Trophoblast cell (in vitro differentiated cells and primary cell): ENCODE measurements around the gene STAB2.

Experiments
- DNase-seq, 2 donors: peaks; one replicate each; pipeline ENCODE4 v3.0.0-alpha.2; 2016
- H2AFZ ChIP-seq: 2 replicates; pipeline ENCODE4 v1.6.1; 2013; ENCODE audit warnings: low read length, moderate library complexity, mild to moderate bottlenecking; ENCODE audit not compliant: insufficient read depth, poor library complexity
- H2AK5ac ChIP-seq: 2 replicates; pipeline ENCODE4 v1.6.1; 2013; ENCODE audit warnings: mild to moderate bottlenecking, low read length
- H2BK120ac ChIP-seq: 2 replicates; pipeline ENCODE4 v1.6.1; 2013; ENCODE audit warnings: low read length, mild to moderate bottlenecking, moderate library complexity; ENCODE audit not compliant: insufficient read depth, poor library complexity
- H2BK12ac ChIP-seq: 2 replicates; pipeline ENCODE4 v1.6.1; 2013; ENCODE audit warnings: mild to moderate bottlenecking, low read length, moderate library complexity
- H2BK5ac ChIP-seq: 2 replicates; pipeline ENCODE4 v1.6.1; 2013; ENCODE audit warnings: low read length, low read depth, moderate library complexity, mild to moderate bottlenecking; ENCODE audit not compliant: poor library complexity
- H3K14ac ChIP-seq: 2 replicates; pipeline ENCODE4 v1.6.1; 2013; ENCODE audit warnings: mild to moderate bottlenecking, low read length
- H3K18ac ChIP-seq: 2 replicates; pipeline ENCODE4 v1.6.1; 2013; ENCODE audit warnings: mild to moderate bottlenecking, low read length
- H3K23ac ChIP-seq: 2 replicates; pipeline ENCODE4 v1.6.1; 2013; ENCODE audit warnings: low read length
- H3K27ac ChIP-seq: 2 replicates; pipeline ENCODE4 v1.5.1; 2013; ENCODE audit warnings: low read depth, mild to moderate bottlenecking, inconsistent platforms, low read length, moderate library complexity
- H3K27me3 ChIP-seq: 2 replicates; pipeline ENCODE4 v1.6.1; 2013; ENCODE audit warnings: inconsistent platforms, mild to moderate bottlenecking, low read length, moderate library complexity; ENCODE audit not compliant: insufficient read depth
- H3K36me3 ChIP-seq, 2 experiments: 1 replicate in 1 of 2; 2 replicates in 1 of 2; pipeline ENCODE4 v1.6.1; 2013; ENCODE audit warnings: low read length in 2 of 2, mild to moderate bottlenecking in 2 of 2, moderate library complexity in 1 of 2; ENCODE audit not compliant: insufficient read depth in 2 of 2, control insufficient read depth in 1 of 2
- H3K4ac ChIP-seq: 2 replicates; pipeline ENCODE4 v1.6.1; 2013; ENCODE audit warnings: low read depth, mild to moderate bottlenecking, low read length, moderate library complexity
- H3K4me1 ChIP-seq, 2 experiments: 1 replicate in 1 of 2; 2 replicates in 1 of 2; pipeline ENCODE4 v1.6.1; 2013; ENCODE audit warnings: low read length in 2 of 2, mild to moderate bottlenecking in 2 of 2, moderate library complexity in 1 of 2; ENCODE audit not compliant: insufficient read depth in 2 of 2, control insufficient read depth in 1 of 2
- H3K4me2 ChIP-seq: 2 replicates; pipeline ENCODE4 v1.6.1; 2013; ENCODE audit warnings: inconsistent platforms, mild to moderate bottlenecking, low read length, moderate library complexity
- H3K4me3 ChIP-seq: 2 replicates; pipeline ENCODE4 v1.5.1; 2013; ENCODE audit warnings: mild to moderate bottlenecking, low read depth, low read length, inconsistent platforms
- H3K79me1 ChIP-seq: one replicate; pipeline ENCODE4 v1.6.1; 2013; ENCODE audit warnings: low read length
- H3K79me2 ChIP-seq: 2 replicates; pipeline ENCODE4 v1.6.1; 2013; ENCODE audit warnings: low read length, mild to moderate bottlenecking; ENCODE audit not compliant: control insufficient read depth, insufficient read depth, poor library complexity
- H3K9ac ChIP-seq: 2 replicates; pipeline ENCODE4 v1.6.1; 2013; ENCODE audit warnings: mild to moderate bottlenecking, low read length
- H3K9me3 ChIP-seq: 2 replicates; pipeline ENCODE4 v1.6.1; 2013; ENCODE audit warnings: low read depth, mild to moderate bottlenecking, control low read depth, inconsistent platforms, low read length; ENCODE audit not compliant: insufficient read depth
- H4K12ac ChIP-seq: 2 replicates; pipeline ENCODE4 v1.6.1; 2013; ENCODE audit warnings: low read depth, mild to moderate bottlenecking, low read length, moderate library complexity
- H4K8ac ChIP-seq: 2 replicates; pipeline ENCODE4 v1.6.1; 2013; ENCODE audit warnings: low read depth, mild to moderate bottlenecking, low read length, moderate library complexity
- H4K91ac ChIP-seq: one replicate; pipeline ENCODE4 v1.6.1; 2013; ENCODE audit warnings: low read depth, mild to moderate bottlenecking, low read length, moderate library complexity
- WGBS: extraction: QIAGEN DNeasy Blood & Tissue Kit; methylation state at CpG from one replicate; pipeline ENCODE4 v1.1.7; 2013; ENCODE audit warnings: missing lambda C conversion rate; ENCODE audit not compliant: insufficient read length, insufficient coverage; ENCODE audit errors: extremely low coverage; 5-methylcytosine and 5-hydroxymethylcytosine counted together

STAB2 gene

DNA sequence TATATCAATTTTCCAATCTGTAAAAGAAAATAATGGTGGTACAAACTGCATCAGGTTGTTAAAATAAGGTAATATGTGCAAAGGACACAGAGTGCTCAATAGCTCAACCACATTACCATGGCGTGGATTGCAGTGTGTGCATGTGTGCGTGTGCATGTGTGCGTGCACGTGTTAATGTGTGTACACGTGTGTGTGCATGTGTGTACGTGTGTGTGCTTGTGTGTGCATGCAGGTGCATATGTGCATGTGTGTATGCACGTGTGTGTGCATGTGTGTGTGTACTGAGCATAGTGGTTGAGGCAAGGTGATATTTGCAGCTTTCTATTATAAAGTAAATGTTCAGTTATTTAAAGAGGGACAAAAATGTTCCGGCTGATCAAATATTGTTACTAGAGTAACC lies 138.3 kb downstream of the STAB2 start:
- no peak overlapping the region for H4K8ac ChIP-seq
- H3K23ac ChIP-seq: no peak overlapping the region
- no peak overlapping the region for H3K14ac ChIP-seq
- no peak overlapping the region for H2AK5ac ChIP-seq
- H3K4me2 ChIP-seq: no peak overlapping the region
- DNase-seq: no peak
- H3K79me2 ChIP-seq: no peaks in the 10 kb centered on the region
- H2BK12ac ChIP-seq: no peak overlapping the region
- H4K12ac ChIP-seq: no peak overlapping the region
- no peak overlapping the region for H4K91ac ChIP-seq
- no peaks in the 10 kb centered on the region for H3K27me3 ChIP-seq
- no peaks in the 10 kb centered on the region for H3K36me3 ChIP-seq
- H2BK120ac ChIP-seq: no peak overlapping the region
- H3K4ac ChIP-seq: no peak overlapping the region
- no peak overlapping the region for H3K27ac ChIP-seq
- H3K79me1 ChIP-seq: no peaks in the 10 kb centered on the region
- no peak overlapping the region for H3K9ac ChIP-seq
- H3K4me1 ChIP-seq: no peaks in the 10 kb centered on the region
- H3K18ac ChIP-seq: no peak overlapping the region
- H3K4me3 ChIP-seq: peak overlapping the region; percentile 59
- no peak overlapping the region for H2BK5ac ChIP-seq
- no peak overlapping the region for H2AFZ ChIP-seq
- no peaks in the 10 kb centered on the region for H3K9me3 ChIP-seq
- no CpG with 5 or more reads among the region's 8 CpGs for WGBS

DNA sequence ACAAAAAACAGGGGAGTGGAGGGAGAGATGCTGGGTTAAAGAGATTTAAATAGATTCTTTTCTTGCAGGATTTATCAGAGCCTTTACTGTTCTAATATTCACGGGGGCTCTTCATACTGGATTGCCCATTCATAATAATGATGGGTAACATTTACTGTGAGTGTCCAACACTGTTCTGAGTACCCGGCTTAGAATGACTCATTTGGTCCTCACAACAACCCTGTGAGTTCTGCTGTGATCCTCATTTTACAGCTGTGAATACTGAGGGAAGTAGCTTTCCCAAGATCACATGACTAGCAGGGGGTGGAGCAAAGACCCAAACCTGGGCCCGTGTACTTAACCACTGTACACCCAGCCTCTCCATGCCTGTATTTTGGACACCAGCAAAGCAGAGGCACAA lies 140.6 kb downstream of the STAB2 start:
- H3K23ac ChIP-seq: no peak overlapping the region
- no CpG with 5 or more reads among the region's 3 CpGs for WGBS
- no peak overlapping the region for H4K8ac ChIP-seq

DNA sequence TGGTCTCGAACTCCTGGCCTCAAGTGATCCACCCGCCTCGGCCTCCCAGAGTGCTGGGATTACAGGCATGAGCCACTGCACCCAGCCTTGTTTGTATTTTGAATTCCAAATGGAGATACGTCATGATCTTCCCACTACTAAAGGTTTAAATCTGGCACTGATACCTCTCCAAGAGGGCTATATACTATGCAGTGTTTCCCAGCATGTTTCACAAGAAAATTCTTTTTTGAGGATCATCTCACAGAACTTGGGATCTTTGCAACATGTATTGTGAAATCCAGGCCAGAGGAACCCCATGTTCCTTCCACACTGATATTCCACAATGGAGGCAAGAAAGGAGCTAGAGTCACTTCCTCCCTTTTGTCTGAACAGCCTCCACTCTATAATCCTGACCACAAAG lies 141.2 kb downstream of the STAB2 start:
- H2BK5ac ChIP-seq: no peak overlapping the region
- no peak overlapping the region for H3K4me2 ChIP-seq
- no peak overlapping the region for H3K4me3 ChIP-seq
- H3K27me3 ChIP-seq: no peaks in the 10 kb centered on the region
- WGBS: no CpG with 5 or more reads among the region's 4 CpGs
- no peak overlapping the region for H3K4ac ChIP-seq
- H4K91ac ChIP-seq: no peak overlapping the region
- no peak overlapping the region for H3K9ac ChIP-seq
- H3K4me1 ChIP-seq: no peaks in the 10 kb centered on the region
- no peak overlapping the region for H2AK5ac ChIP-seq
- H3K36me3 ChIP-seq: no peaks in the 10 kb centered on the region
- H3K18ac ChIP-seq: no peak overlapping the region
- no peak overlapping the region for H2BK120ac ChIP-seq
- H3K27ac ChIP-seq: no peak overlapping the region
- H3K9me3 ChIP-seq: peaks cover 2% of the 10 kb centered on the region
- H3K79me2 ChIP-seq: no peaks in the 10 kb centered on the region
- H3K14ac ChIP-seq: no peak overlapping the region
- H2BK12ac ChIP-seq: no peak overlapping the region
- no peak for DNase-seq
- no peak overlapping the region for H3K23ac ChIP-seq
- no peak overlapping the region for H2AFZ ChIP-seq
- no peaks in the 10 kb centered on the region for H3K79me1 ChIP-seq
- H4K12ac ChIP-seq: no peak overlapping the region
- H4K8ac ChIP-seq: no peak overlapping the region

More for the DNA sequence above, 140.6 kb downstream of the STAB2 start:
- Histone ChIP-seq H3K4me3 (no peak overlapping the region), H3K4ac (no peak overlapping the region), H2BK120ac (no peak overlapping the region), H3K14ac (no peak overlapping the region), H3K27me3 (no peaks in the 10 kb centered on the region), H3K36me3 (no peaks in the 10 kb centered on the region), H3K4me1 (no peaks in the 10 kb centered on the region), H2BK5ac (no peak overlapping the region), H2AFZ (no peak overlapping the region), H3K9me3 (peaks cover 2% of the 10 kb centered on the region), H3K18ac (no peak overlapping the region), H4K12ac (no peak overlapping the region), H4K91ac (no peak overlapping the region), H2AK5ac (no peak overlapping the region), H3K27ac (no peak overlapping the region), H3K79me2 (no peaks in the 10 kb centered on the region), H3K4me2 (no peak overlapping the region), H2BK12ac (no peak overlapping the region), H3K79me1 (no peaks in the 10 kb centered on the region), H3K9ac (no peak overlapping the region)
- DNase-seq: no peak

DNA sequence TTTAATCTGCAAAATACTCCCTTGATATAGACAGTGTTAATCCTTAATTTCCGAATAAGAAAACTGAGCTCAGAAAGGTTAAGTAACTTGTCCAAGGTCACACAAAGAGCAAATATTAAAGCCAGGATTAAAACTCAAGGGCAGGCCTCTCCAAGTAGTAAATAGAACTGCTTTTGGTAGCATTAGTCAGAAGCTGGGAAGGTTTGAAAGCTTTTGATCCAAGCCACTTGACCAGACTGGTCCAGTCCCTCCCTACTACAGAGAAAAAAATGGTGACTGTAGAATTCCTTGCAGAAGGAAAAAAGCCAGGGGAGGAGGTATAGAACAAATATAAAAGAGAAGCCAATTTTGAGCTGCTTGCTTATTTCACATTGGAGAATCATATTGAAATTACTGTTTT lies 142.4 kb downstream of the STAB2 start:
- Histone ChIP-seq H3K4me2 (no peak overlapping the region), H3K79me1 (no peaks in the 10 kb centered on the region), H2AK5ac (no peak overlapping the region), H3K23ac (no peak overlapping the region), H4K8ac (no peak overlapping the region), H2BK12ac (no peak overlapping the region), H3K14ac (no peak overlapping the region), H4K91ac (no peak overlapping the region), H3K4ac (no peak overlapping the region), H3K9me3 (peaks cover 2% of the 10 kb centered on the region), H3K79me2 (no peaks in the 10 kb centered on the region), H3K27ac (no peak overlapping the region), H3K9ac (no peak overlapping the region), H2AFZ (no peak overlapping the region), H3K36me3 (no peaks in the 10 kb centered on the region), H3K27me3 (no peaks in the 10 kb centered on the region), H3K18ac (no peak overlapping the region), H2BK5ac (no peak overlapping the region), H3K4me3 (no peak overlapping the region), H4K12ac (no peak overlapping the region), H3K4me1 (no peaks in the 10 kb centered on the region), H2BK120ac (no peak overlapping the region)
- no CpG with 5 or more reads among the region's 1 CpG for WGBS
- no peak for DNase-seq
